D341Med (cell line): Measurements from ENCODE around the gene SHISAL2A.

Experiments used
- DNase-seq: peaks from one replicate; pipeline ENCODE4 v3.0.0; 2012; ENCODE audit warnings: low spot score

The SHISAL2A gene

GRCh38 chr1:52659851-52660596, 27.1 kb downstream of the SHISAL2A start:
- DNase-seq = no peak

- no peak for DNase-seq
Measured at GRCh38 chr1:52660807-52661206, 27.8 kb downstream of the SHISAL2A start.

- DNase-seq = peak; percentile 83
Measured at GRCh38 chr1:52662645-52663313, 29.8 kb downstream of the SHISAL2A start.

- DNase-seq = no peak
Measured at GRCh38 chr1:52663716-52664115, 30.7 kb downstream of the SHISAL2A start.

GRCh38 chr1:52665006-52665941, 32.3 kb downstream of the SHISAL2A start:
- DNase-seq = no peak

- DNase-seq = no peak
Measured at GRCh38 chr1:52667290-52667689, 34.3 kb downstream of the SHISAL2A start.

- no peak for DNase-seq
Measured at GRCh38 chr1:52667984-52668383, 35.0 kb downstream of the SHISAL2A start.

GRCh38 chr1:52668711-52669110, 35.7 kb downstream of the SHISAL2A start:
- DNase-seq = no peak

GRCh38 chr1:52669696-52670095, 36.7 kb downstream of the SHISAL2A start:
- no peak for DNase-seq

- no peak for DNase-seq
Measured at GRCh38 chr1:52670604-52671003, 37.6 kb downstream of the SHISAL2A start.

GRCh38 chr1:52672946-52673345, 40.0 kb downstream of the SHISAL2A start:
- DNase-seq = no peak

- no peak for DNase-seq
Measured at GRCh38 chr1:52673513-52673912, 40.5 kb downstream of the SHISAL2A start.

- peak; percentile 61 for DNase-seq
Measured at GRCh38 chr1:52674497-52675384, 41.8 kb downstream of the SHISAL2A start.

- DNase-seq = no peak
Measured at GRCh38 chr1:52676249-52676903, 43.4 kb downstream of the SHISAL2A start.

- DNase-seq = no peak
Measured at GRCh38 chr1:52677076-52677806, 44.3 kb downstream of the SHISAL2A start.

GRCh38 chr1:52679048-52679447, 46.1 kb downstream of the SHISAL2A start:
- no peak for DNase-seq

- no peak for DNase-seq
Measured at GRCh38 chr1:52679498-52679897, 46.5 kb downstream of the SHISAL2A start.

GRCh38 chr1:52680353-52680752, 47.4 kb downstream of the SHISAL2A start:
- no peak for DNase-seq

GRCh38 chr1:52681136-52681535, 48.2 kb downstream of the SHISAL2A start:
- no peak for DNase-seq

GRCh38 chr1:52683367-52683940, 50.5 kb downstream of the SHISAL2A start:
- no peak for DNase-seq
